Activated naive CD8-positive, alpha-beta T cell treated with anti-CD3 and anti-CD28 coated beads for 36 hours (primary cell): ENCODE data around the gene LRRTM4. TPM values are rescaled to one million over a fixed set of nuclear protein-coding genes. Genes with fewer than 3 reads are reported as not detected.
"Not testable (repeated sequence)": the region's sequence is repeated elsewhere in the genome, so short reads cannot be mapped to it uniquely, and the experiment has no call there.

Source experiments
- DNase-seq: peaks from one replicate; pipeline ENCODE4 v3.0.0; 2021
- H3K27ac Mint-ChIP-seq: one replicate; pipeline ENCODE4 v1.8.0; 2022; ENCODE audit warnings: mild to moderate bottlenecking, moderate library complexity, mixed read lengths
- H3K27me3 Mint-ChIP-seq: one replicate; pipeline ENCODE4 v1.8.0; 2022; ENCODE audit warnings: mild to moderate bottlenecking, mixed read lengths
- H3K36me3 Mint-ChIP-seq: one replicate; pipeline ENCODE4 v1.8.0; 2021; ENCODE audit warnings: mild to moderate bottlenecking, mixed read lengths
- H3K4me1 Mint-ChIP-seq: one replicate; pipeline ENCODE4 v1.8.0; 2021; ENCODE audit warnings: mixed read lengths
- H3K4me3 Mint-ChIP-seq: one replicate; pipeline ENCODE4 v1.8.0; 2022; ENCODE audit warnings: mild to moderate bottlenecking, moderate library complexity, mixed read lengths
- H3K9me3 Mint-ChIP-seq: one replicate; pipeline ENCODE4 v1.8.0; 2022; ENCODE audit warnings: mixed read lengths
- total RNA-seq, 2 experiments: library from RNA; stranded (reverse); gene quantifications; one replicate each; pipeline ENCODE4 v1.2.3, GENCODE V29; 2021

LRRTM4 gene
- total RNA-seq, 2 experiments from 2014 or later: not detected

- Mint-ChIP-seq H3K9me3 (peaks cover 9% of the 10 kb centered on the region), H3K27me3 (no peaks in the 10 kb centered on the region), H3K4me1 (no peaks in the 10 kb centered on the region), H3K27ac (no peak overlapping the region), H3K36me3 (no peaks in the 10 kb centered on the region), H3K4me3 (no peak overlapping the region)
- DNase-seq: no peak
Measured at GRCh38 chr2:77192811-77193289, 329.3 kb downstream of the LRRTM4 start.

DNA sequence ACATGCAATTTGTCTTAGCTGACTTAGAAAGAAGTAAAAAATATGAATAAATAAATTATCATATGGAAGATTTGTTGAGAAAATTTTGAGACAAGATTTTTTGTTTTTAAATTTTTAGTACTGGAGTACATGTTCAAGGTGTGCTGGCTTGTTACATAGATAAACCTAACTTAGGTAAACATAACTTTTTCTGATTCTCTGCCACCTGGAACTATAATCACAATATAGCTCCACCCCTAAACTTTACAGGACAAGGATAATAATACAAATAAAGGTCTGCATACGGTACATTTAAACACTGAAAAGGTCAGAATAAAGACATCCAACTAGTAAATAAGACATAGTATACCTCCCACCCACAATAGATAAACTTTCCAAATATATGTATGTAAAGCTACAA, 330.5 kb downstream of the LRRTM4 start:
- no peak overlapping the region for H3K4me3 Mint-ChIP-seq
- DNase-seq: no peak
- H3K36me3 Mint-ChIP-seq: no peaks in the 10 kb centered on the region
- H3K27me3 Mint-ChIP-seq: no peaks in the 10 kb centered on the region
- no peaks in the 10 kb centered on the region for H3K4me1 Mint-ChIP-seq
- H3K27ac Mint-ChIP-seq: no peak overlapping the region
- peaks cover 9% of the 10 kb centered on the region for H3K9me3 Mint-ChIP-seq

- no peak for DNase-seq
- Mint-ChIP-seq H3K4me3 (no peak overlapping the region), H3K9me3 (peaks cover 12% of the 10 kb centered on the region), H3K4me1 (no peaks in the 10 kb centered on the region), H3K36me3 (no peaks in the 10 kb centered on the region), H3K27ac (no peak overlapping the region), H3K27me3 (no peaks in the 10 kb centered on the region)
Measured at GRCh38 chr2:77190721-77191346, 331.3 kb downstream of the LRRTM4 start.

DNA sequence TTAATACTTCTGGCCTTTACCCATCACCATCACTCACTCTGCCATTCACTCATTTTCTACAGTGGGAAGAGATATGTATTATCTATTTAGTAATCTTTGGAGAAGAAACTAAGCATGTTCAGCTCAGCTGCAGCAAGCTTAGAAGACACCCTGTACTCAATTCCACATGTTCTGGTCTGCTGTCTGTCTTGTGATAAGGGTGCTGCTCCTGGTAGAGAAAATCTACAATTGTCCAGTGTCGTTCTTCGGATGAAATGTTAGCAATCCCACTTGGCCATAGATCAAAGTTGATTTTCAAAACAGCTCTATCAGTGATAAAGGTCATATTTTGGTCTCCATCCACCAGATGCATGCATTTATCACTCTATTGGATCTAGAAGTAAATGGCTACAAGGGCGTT, 337.1 kb downstream of the LRRTM4 start:
- DNase-seq: no peak
- H3K27ac Mint-ChIP-seq: no peak overlapping the region
- no peaks in the 10 kb centered on the region for H3K4me1 Mint-ChIP-seq

DNA sequence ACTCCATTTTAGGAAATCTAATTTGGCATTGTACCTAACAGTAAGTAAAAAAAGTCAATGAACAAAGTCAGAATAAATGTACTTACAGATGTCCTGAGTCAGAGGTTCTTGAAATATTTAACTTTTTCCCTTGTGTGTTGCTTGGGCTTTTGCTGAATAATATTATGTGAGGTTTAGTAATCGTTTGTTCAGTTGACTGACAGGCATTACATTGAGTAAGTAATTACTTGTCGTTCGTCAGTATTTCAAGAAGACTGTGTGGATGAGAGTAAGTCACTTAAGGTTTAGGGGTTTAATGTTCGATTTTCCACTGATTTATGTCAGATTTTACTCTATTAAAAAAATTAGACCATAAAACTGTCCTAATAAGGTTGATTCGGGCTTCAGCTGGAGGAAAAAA, 342.9 kb downstream of the LRRTM4 start:
- H3K36me3 Mint-ChIP-seq: no peaks in the 10 kb centered on the region
- H3K4me3 Mint-ChIP-seq: no peak overlapping the region
- H3K27ac Mint-ChIP-seq: no peak overlapping the region
- H3K9me3 Mint-ChIP-seq: peaks cover 13% of the 10 kb centered on the region
- H3K4me1 Mint-ChIP-seq: no peaks in the 10 kb centered on the region
- DNase-seq: no peak
- H3K27me3 Mint-ChIP-seq: no peaks in the 10 kb centered on the region

More for the DNA sequence above, 337.1 kb downstream of the LRRTM4 start:
- Mint-ChIP-seq H3K36me3 (no peaks in the 10 kb centered on the region), H3K9me3 (peaks cover 25% of the 10 kb centered on the region), H3K4me3 (no peak overlapping the region), H3K27me3 (no peaks in the 10 kb centered on the region)

GRCh38 chr2:77175266-77175780, 346.9 kb downstream of the LRRTM4 start:
- H3K9me3 Mint-ChIP-seq, H3K27ac Mint-ChIP-seq, H3K4me3 Mint-ChIP-seq, DNase-seq, H3K36me3 Mint-ChIP-seq, H3K27me3 Mint-ChIP-seq, H3K4me1 Mint-ChIP-seq: not testable (repeated sequence)

DNA sequence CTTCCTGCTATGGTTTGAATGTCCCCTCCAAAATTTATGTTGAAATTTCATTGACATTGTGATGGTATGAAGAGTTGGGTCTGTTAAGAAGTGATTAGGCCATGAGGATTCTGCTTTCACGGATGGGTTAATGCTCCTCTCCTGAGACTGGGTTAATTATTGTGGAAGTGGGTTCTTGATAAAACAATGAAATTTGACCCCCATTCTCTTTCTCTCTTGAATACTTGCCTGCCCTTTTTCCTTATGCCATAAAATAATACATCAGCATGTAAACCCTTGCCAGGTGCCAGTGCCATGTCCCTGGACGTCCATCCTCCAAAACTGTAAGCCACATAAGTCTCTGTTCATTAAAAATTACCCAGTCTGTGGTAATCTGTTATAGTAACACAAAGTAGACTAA, 352.8 kb downstream of the LRRTM4 start:
- Mint-ChIP-seq H3K4me1 (no peaks in the 10 kb centered on the region), H3K27ac (no peak overlapping the region), H3K9me3 (peaks cover 13% of the 10 kb centered on the region), H3K27me3 (no peaks in the 10 kb centered on the region), H3K4me3 (no peak overlapping the region), H3K36me3 (no peaks in the 10 kb centered on the region)
- DNase-seq: no peak

GRCh38 chr2:77164021-77164420, 358.2 kb downstream of the LRRTM4 start:
- H3K27me3 Mint-ChIP-seq, H3K36me3 Mint-ChIP-seq, H3K4me1 Mint-ChIP-seq, DNase-seq, H3K4me3 Mint-ChIP-seq, H3K27ac Mint-ChIP-seq: not testable (repeated sequence)
- H3K9me3 Mint-ChIP-seq: peaks cover 15% of the 10 kb centered on the region

DNA sequence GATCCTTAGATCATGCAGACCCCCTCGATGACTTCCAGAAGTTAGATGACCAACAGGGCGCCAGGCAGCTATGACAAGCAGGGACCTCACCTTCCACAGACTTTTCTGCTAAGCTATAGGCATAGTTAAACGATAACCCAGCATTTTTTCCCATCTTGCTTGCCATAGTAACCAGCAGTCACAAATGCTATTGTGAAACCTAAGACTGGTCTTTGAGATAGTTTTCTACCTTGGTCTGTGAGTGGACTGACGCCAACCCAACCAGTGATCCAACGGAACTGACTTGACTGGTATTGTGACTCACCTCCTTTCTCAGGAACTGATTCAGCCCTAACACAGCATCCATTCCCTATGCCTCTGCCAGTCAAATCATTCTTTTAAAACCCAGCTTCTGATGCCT, 361.2 kb downstream of the LRRTM4 start:
- H3K9me3 Mint-ChIP-seq: peaks cover 4% of the 10 kb centered on the region
- H3K4me3 Mint-ChIP-seq: no peak overlapping the region
- DNase-seq: no peak
- no peak overlapping the region for H3K27ac Mint-ChIP-seq
- no peaks in the 10 kb centered on the region for H3K36me3 Mint-ChIP-seq
- no peaks in the 10 kb centered on the region for H3K4me1 Mint-ChIP-seq
- no peaks in the 10 kb centered on the region for H3K27me3 Mint-ChIP-seq

DNA sequence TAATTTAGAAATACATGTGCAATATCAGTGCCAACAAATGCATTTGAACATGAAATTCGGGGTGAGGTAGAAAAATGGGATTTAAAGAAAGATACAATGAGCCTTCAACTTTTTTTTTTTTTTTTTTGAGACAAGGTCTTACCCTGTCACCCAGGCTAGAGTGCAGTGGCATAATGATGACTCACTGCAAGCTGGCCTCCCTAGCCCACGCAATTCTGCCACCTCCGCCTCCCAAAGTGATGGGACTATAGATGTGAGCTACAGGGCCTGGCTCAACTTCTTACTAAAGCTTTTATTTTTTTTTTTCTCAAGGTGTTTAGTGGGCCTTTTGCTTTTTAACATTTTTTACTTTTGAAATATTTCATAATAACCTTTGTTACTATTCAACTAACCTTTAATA, 365.6 kb downstream of the LRRTM4 start:
- Mint-ChIP-seq H3K27ac (no peak overlapping the region), H3K4me3 (no peak overlapping the region), H3K36me3 (no peaks in the 10 kb centered on the region), H3K9me3 (peaks cover 1% of the 10 kb centered on the region), H3K4me1 (no peaks in the 10 kb centered on the region), H3K27me3 (no peaks in the 10 kb centered on the region)
- DNase-seq: no peak

DNA sequence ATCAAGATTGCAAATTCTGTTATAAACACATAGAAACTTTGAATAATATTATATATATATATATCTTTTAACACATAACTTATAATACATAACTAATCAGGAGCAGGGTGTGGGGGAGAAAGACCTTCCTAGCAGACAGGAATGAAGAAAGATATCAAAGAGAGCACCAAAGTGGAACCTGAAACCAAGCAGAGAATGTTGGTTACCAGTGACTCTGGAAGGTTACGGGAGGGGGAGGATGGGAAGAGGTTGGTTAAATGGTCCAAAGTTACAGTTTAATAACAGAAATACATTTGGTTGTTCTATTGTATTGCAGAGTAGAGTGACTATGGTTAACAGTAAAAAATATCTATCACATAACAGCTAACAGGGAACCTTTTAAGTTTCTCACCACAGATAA, 366.7 kb downstream of the LRRTM4 start:
- Mint-ChIP-seq H3K4me1 (no peaks in the 10 kb centered on the region), H3K36me3 (no peaks in the 10 kb centered on the region), H3K9me3 (peaks cover 1% of the 10 kb centered on the region), H3K4me3 (no peak overlapping the region), H3K27ac (no peak overlapping the region), H3K27me3 (no peaks in the 10 kb centered on the region)
- DNase-seq: no peak

DNA sequence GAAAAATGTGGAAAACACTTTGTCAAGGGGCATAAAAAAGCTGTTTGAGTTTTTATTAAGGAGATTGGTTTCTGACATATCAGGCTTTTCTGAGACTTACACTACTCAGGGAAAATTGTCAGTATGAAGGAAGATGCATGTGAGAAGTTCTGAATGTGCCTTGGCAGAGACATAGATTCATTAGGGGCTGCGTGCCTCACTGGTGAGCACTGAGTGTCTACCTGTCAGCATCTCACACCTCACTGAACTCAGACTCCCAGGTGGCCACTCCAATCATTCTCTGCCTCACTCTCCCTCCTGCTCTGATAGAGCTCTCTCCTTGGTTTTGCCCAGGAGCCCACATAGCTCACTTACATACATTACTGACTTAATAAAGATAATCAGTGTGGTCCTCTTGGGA, 372.6 kb downstream of the LRRTM4 start:
- no peak for DNase-seq
- peaks cover 9% of the 10 kb centered on the region for H3K9me3 Mint-ChIP-seq
- no peak overlapping the region for H3K27ac Mint-ChIP-seq
- no peak overlapping the region for H3K4me3 Mint-ChIP-seq
- H3K27me3 Mint-ChIP-seq: no peaks in the 10 kb centered on the region
- no peaks in the 10 kb centered on the region for H3K4me1 Mint-ChIP-seq
- no peaks in the 10 kb centered on the region for H3K36me3 Mint-ChIP-seq

GRCh38 chr2:77147153-77147552, 375.0 kb downstream of the LRRTM4 start:
- Mint-ChIP-seq H3K36me3 (no peaks in the 10 kb centered on the region), H3K27me3 (no peaks in the 10 kb centered on the region), H3K4me1 (no peaks in the 10 kb centered on the region), H3K27ac (no peak overlapping the region), H3K4me3 (no peak overlapping the region), H3K9me3 (peaks cover 12% of the 10 kb centered on the region)
- no peak for DNase-seq

DNA sequence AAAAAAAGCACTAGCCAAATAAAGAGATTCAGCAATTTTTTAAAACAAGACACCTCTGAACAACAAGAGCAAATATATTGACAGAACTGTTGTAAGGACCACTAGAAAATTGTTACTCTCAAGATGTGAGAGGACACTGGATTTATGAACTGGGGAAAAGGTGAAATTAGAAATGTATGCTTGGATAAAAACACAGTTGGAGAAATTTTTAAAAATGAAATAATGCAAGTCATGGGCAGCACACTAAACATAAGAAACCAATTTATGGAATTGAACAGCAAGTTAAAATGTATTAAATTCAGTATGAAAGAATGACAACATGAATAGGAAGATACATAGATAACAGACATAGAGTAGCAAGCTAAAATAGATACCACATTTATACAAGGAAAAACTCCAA, 377.4 kb downstream of the LRRTM4 start:
- Mint-ChIP-seq H3K36me3 (no peaks in the 10 kb centered on the region), H3K4me3 (no peak overlapping the region), H3K4me1 (no peaks in the 10 kb centered on the region), H3K27me3 (no peaks in the 10 kb centered on the region), H3K27ac (no peak overlapping the region), H3K9me3 (peaks cover 10% of the 10 kb centered on the region)
- no peak for DNase-seq

GRCh38 chr2:77142141-77142540, 380.0 kb downstream of the LRRTM4 start:
- Mint-ChIP-seq H3K4me3 (no peak overlapping the region), H3K9me3 (peaks cover 17% of the 10 kb centered on the region), H3K4me1 (no peaks in the 10 kb centered on the region), H3K27ac (no peak overlapping the region), H3K27me3 (no peaks in the 10 kb centered on the region), H3K36me3 (no peaks in the 10 kb centered on the region)
- DNase-seq: no peak

GRCh38 chr2:77128479-77128878, 393.7 kb downstream of the LRRTM4 start:
- H3K4me3 Mint-ChIP-seq, H3K4me1 Mint-ChIP-seq, H3K9me3 Mint-ChIP-seq: not testable (repeated sequence)

More at GRCh38 chr2:77128479-77128878, 393.7 kb downstream of the LRRTM4 start:
- not testable (repeated sequence) for H3K36me3 Mint-ChIP-seq, H3K27ac Mint-ChIP-seq, DNase-seq, H3K27me3 Mint-ChIP-seq
